A673 (cell line): ENCODE results near the gene TRMO. TPM values are rescaled to one million over a fixed set of nuclear protein-coding genes. Genes with fewer than 3 reads are reported as not detected.

Experiments used
- BruUV-seq: library from RNA; stranded (reverse); fragments of 400-500 nt; replicated peaks from 2 replicates; lab custom pipeline; 2021; lab: Mats Ljungman, UMichigan
- CTCF ChIA-PET: fragments of 300-600 bp; sonication (Branson Sonifier 250); formaldehyde crosslinking; loops from one replicate; lab custom pipeline; 2022; ENCODE audit warnings: antibody characterized with exemption; lab: Charles Lee
- POLR2A ChIA-PET: fragments of 300-600 bp; sonication (Branson Sonifier 250); formaldehyde crosslinking; loops from one replicate; lab custom pipeline; 2022; ENCODE audit warnings: antibody characterized with exemption; ENCODE audit not compliant: low non-redundant PET; lab: Charles Lee
- DNase-seq: peaks from one replicate; pipeline ENCODE4 v3.0.0-alpha.2; 2015; ENCODE audit warnings: low spot score
- H3K27ac ChIP-seq: fragments of 200-600 bp; sonication (generic); 2 replicates; pipeline ENCODE4 v1.5.1; 2016; ENCODE audit warnings: mixed run types, low read depth, mild to moderate bottlenecking, mixed read lengths, antibody characterized with exemption, low read length; ENCODE audit not compliant: poor library complexity, severe bottlenecking
- H3K27me3 ChIP-seq: fragments of 200-600 bp; sonication (generic); replicated peaks from 2 replicates; pipeline ENCODE4 v1.6.1; 2017; ENCODE audit warnings: mixed run types, low read depth, mild to moderate bottlenecking, mixed read lengths, antibody characterized with exemption, low read length; ENCODE audit not compliant: insufficient read depth, poor library complexity
- H3K36me3 ChIP-seq: fragments of 200-600 bp; sonication (generic); 2 replicates; pipeline ENCODE4 v1.6.1; 2016; ENCODE audit warnings: mixed run types, mild to moderate bottlenecking, mixed read lengths, antibody characterized with exemption, low read length; ENCODE audit not compliant: insufficient read depth, poor library complexity, severe bottlenecking
- H3K4me1 ChIP-seq: fragments of 200-600 bp; sonication (generic); 2 replicates; pipeline ENCODE4 v1.6.1; 2017; ENCODE audit warnings: mixed run types, mild to moderate bottlenecking, mixed read lengths, antibody characterized with exemption, low read length; ENCODE audit not compliant: insufficient read depth, poor library complexity, severe bottlenecking
- H3K4me3 ChIP-seq: fragments of 200-600 bp; sonication (generic); 2 replicates; pipeline ENCODE4 v1.5.1; 2016; ENCODE audit warnings: low read depth, mixed run types, mild to moderate bottlenecking, mixed read lengths, low read length; ENCODE audit not compliant: poor library complexity, severe bottlenecking
- H3K9me3 ChIP-seq: fragments of 200-600 bp; sonication (generic); 2 replicates; pipeline ENCODE4 v1.6.1; 2016; ENCODE audit warnings: mixed run types, low read depth, mild to moderate bottlenecking, mixed read lengths, antibody characterized with exemption, low read length; ENCODE audit not compliant: poor library complexity, severe bottlenecking
- CTCF ChIP-seq: fragments of 300-800, 200-600 bp; sonication (generic); conservative IDR thresholded peaks from 2 replicates; pipeline ENCODE4 v1.5.1; 2017; ENCODE audit warnings: low read depth, mild to moderate bottlenecking, antibody characterized with exemption, low read length, moderate library complexity, mixed read lengths
- EZH2 ChIP-seq: fragments of 200-600 bp; sonication (generic); IDR thresholded peaks from 2 replicates; pipeline ENCODE4 v1.6.1; 2017; ENCODE audit warnings: borderline replicate concordance, low read depth, mild to moderate bottlenecking, mixed read lengths, antibody characterized with exemption, low read length; ENCODE audit not compliant: poor library complexity, severe bottlenecking
- intact Hi-C: fragments of 100-400 bp; cut with micrococcal nuclease; formaldehyde crosslinking; loops from one replicate; pipeline ENCODE4 v1.10.0; 2022; ENCODE audit not compliant: unreplicated experiment
- total RNA-seq: library from RNA; stranded (reverse); gene quantifications from 2 replicates; pipeline ENCODE4 v1.2.3, GENCODE V29; 2021

The TRMO gene
- total RNA-seq, 1 experiment from 2014 or later = 8.9 TPM

- H3K27ac ChIP-seq = no peak overlapping the region
- ChIA-PET POLR2A (no interaction called here), CTCF (no interaction called here)
- H3K4me3 ChIP-seq = no peak overlapping the region
- no peaks in the 10 kb centered on the region for H3K9me3 ChIP-seq
- TF ChIP-seq CTCF = no peak
- TF ChIP-seq EZH2 = no peak
- H3K4me1 ChIP-seq = no peaks in the 10 kb centered on the region
- H3K27me3 ChIP-seq = peaks cover 91% of the 10 kb centered on the region
- intact Hi-C loops = no loop called here
- no peaks in the 10 kb centered on the region for H3K36me3 ChIP-seq
- DNase-seq = no peak
- no TSS peak for BruUV-seq
Measured at GRCh38 chr9:97936998-97937397, 14.7 kb upstream of the TRMO start.

DNA sequence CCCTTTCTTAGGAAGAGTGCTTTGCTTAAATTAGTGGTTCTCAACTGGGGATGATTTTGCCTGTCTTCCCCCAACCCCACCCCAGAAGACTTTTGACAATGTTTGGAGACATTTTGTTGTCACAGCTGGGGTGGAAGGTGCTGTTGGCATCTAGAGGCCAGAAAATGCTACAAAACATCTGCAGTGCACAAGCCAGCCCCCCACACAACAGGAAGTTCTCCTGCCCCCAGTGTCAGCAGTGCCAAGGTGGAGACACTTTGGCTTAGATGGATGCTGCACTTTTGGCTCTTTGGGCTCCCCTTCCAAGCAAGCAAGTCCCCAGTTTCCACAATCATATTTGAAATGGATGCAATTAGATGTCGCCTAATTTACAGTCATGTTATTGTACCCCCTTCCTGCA lies 13.0 kb upstream of the TRMO start:
- BruUV-seq = no TSS peak
- TF ChIP-seq CTCF = no peak
- TF ChIP-seq EZH2 = no peak
- intact Hi-C loops = no loop called here
- CTCF ChIA-PET = interaction anchor here (0.5 to 0.6 kb wide), 2 partner anchors 14 to 33 kb away, joined by 3 read pairs; no protein-coding TSS in a partner anchor
- no peak for DNase-seq
- Histone ChIP-seq H3K4me1 (no peaks in the 10 kb centered on the region), H3K27me3 (peaks cover 91% of the 10 kb centered on the region), H3K9me3 (no peaks in the 10 kb centered on the region), H3K27ac (no peak overlapping the region), H3K36me3 (no peaks in the 10 kb centered on the region), H3K4me3 (no peak overlapping the region)
- POLR2A ChIA-PET = no interaction called here

DNA sequence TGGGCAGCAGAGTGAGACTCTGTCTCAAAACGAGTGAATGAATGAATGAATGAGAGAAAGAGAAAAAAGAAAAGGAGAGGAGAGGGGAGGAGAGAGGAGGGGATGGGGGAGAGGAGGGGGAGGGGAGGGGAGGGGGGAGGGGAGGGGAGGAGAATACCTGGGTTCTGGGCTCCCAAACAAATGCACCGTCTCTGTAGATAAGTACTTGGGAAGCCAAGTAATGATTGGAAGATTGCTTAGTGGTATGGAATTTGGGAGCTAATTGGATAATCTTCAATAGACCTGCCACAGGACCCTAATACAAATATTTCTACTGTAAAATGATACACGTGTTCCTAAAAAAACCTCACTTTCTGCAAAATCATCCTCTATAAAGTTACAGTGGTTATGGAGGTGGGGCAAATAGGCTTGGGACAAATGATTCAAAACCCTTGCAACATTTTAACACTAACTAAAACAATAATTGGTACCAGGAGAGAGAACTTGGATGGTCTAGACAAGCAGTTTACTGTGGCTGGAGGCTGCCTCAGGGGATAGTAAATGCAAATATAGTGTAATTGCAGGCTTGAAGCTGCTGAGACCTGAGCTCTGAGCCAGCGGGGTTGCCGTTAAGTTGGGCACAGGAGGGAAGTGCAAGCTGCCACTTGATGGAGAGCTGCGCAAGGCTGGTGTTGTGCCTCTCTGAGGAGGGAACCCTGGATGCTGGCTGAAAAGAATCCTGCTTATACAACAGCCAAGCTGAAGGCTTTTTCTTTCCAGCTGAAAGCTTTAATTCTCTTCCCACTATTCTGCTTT lies 12.2 kb upstream of the TRMO start:
- peaks cover 91% of the 10 kb centered on the region for H3K27me3 ChIP-seq
- POLR2A ChIA-PET = no interaction called here

More for the DNA sequence above, 12.2 kb upstream of the TRMO start:
- no peaks in the 10 kb centered on the region for H3K9me3 ChIP-seq
- no peak overlapping the region for H3K27ac ChIP-seq
- CTCF ChIA-PET = interaction anchor here (0.5 kb wide), 1 partner anchor 33 kb away, joined by 3 read pairs; no protein-coding TSS in a partner anchor
- BruUV-seq = no TSS peak
- no peak overlapping the region for H3K4me3 ChIP-seq
- intact Hi-C loops = no loop called here
- H3K36me3 ChIP-seq = no peaks in the 10 kb centered on the region
- DNase-seq = peak; percentile 12
- TF ChIP-seq CTCF (no peak), EZH2 (no peak)
- no peaks in the 10 kb centered on the region for H3K4me1 ChIP-seq
